ENCODE data around the gene PRICKLE3. TPM values are rescaled to one million over a fixed set of nuclear protein-coding genes. Genes with fewer than 3 reads are reported as not detected.
A peak's percentile ranks its signal among the peaks of the same experiment; 100 is the strongest.
"Not testable (repeated sequence)": the region's sequence is repeated elsewhere in the genome, so short reads cannot be mapped to it uniquely, and the experiment has no call there.

PRICKLE3 gene
- total RNA-seq, 1 donor = 19.9 TPM

GRCh38 chrX:49164589-49165360 is 21.4 kb downstream of the PRICKLE3 start:
- no peak for DNase-seq (ENCODE audit: low read depth in 2 of 3, low spot score in 2 of 3)

GRCh38 chrX:49163555-49164419 is 22.4 kb downstream of the PRICKLE3 start:
- DNase-seq (ENCODE audit: low read depth in 2 of 3, low spot score in 2 of 3) = peak; percentile 71 to 90 (median 83)

GRCh38 chrX:49162620-49163019 is 23.6 kb downstream of the PRICKLE3 start, which contains the start of gene MAGIX:
TSS of gene MAGIX (plus strand) at chrX:49162758. CDS start at chrX:49162890, 132 bp downstream.
- DNase-seq (ENCODE audit: low read depth in 2 of 3, low spot score in 2 of 3) = no peak

- no peak for DNase-seq (ENCODE audit: low read depth in 2 of 3, low spot score in 2 of 3)
Observed at GRCh38 chrX:49161632-49162031, 24.5 kb downstream of the PRICKLE3 start.

DNA sequence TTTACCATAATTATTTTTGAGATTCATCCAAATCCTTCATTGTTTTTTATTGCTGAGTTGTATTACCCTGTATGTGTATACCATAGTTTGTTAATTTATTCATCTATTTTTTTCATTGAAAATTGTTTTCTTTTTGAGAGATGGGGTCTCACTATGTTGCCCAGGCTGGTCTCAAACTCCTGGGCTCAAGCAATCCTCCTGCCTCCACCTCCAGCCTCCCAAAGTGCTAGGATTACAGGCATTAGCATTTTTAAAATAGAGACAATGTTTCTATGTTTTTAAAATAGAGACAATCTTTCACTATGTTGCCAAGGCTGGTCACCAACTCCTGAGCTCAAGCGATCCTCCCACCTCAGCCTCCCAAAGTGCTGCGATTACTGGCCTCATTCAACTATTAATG is 25.3 kb downstream of the PRICKLE3 start:
- DNase-seq (ENCODE audit: low read depth in 2 of 3, low spot score in 2 of 3) = no peak

DNA sequence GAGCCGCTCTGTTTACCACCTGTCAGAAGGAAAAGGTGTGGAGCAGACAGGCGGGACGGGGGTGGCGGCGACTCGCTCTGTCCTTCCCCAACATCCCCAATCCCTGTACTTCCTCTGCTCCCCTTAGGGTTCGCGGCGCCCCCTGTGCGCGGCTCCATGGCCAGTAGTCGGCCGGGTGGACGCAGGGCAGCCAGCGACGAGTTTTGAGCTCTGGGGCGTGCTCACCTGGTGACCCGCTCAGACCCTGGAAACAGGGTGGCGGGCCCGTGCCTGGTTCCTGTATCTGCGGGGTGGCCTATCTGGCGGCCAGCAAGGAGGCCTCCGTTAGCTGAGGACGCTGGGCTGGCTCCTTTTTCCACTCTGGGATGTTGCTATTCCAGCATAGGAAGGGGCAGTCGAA is 29.0 kb downstream of the PRICKLE3 start:
- no peak for DNase-seq (ENCODE audit: low read depth in 2 of 3, low spot score in 2 of 3)

DNA sequence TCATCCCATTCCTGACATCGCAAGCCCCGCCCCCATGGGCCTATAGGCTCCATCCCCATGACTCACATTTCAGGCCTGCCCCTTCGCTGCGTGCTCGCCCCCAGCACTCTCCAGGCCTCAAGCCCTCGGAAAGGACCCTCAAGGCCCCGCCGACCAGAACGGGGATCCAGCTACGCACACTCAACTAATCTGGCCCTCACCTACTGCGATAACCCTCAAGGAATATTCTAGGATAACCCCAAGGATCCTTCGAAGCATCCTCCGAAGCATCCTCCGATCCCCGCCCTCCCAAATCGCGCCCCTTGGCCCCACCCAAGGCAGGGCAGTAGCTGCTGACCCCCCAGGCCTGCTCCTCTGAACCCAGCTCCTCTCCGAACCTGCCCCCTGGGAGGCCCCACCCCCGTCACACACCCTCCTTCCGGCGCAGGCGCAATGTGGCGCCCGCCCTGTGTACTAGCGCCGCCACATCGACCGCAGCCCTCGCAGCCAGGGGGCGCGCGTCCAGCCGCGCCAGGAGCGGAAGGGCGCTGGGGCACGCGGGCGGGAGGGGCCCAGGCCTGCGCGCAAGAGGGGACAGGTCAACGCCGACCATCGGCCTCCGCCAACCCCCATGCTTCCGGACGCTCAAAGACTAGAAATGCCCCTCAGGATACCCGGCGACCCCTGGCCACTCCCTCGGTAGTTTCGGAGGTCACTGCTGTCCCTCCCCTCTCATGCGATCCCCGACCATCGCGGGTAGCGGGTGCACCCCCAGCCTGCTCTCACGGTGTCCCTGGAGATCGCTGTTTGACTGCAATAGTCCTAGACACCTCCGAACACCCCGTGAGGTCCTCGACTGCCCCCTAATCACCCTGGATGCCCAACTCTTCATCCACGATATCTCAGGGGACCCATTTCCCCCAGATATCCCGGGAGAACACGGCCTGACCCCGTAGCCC is 30.0 kb downstream of the PRICKLE3 start:
- peak; percentile 59 to 87 (median 80) for DNase-seq (ENCODE audit: low read depth in 2 of 3, low spot score in 2 of 3)

DNA sequence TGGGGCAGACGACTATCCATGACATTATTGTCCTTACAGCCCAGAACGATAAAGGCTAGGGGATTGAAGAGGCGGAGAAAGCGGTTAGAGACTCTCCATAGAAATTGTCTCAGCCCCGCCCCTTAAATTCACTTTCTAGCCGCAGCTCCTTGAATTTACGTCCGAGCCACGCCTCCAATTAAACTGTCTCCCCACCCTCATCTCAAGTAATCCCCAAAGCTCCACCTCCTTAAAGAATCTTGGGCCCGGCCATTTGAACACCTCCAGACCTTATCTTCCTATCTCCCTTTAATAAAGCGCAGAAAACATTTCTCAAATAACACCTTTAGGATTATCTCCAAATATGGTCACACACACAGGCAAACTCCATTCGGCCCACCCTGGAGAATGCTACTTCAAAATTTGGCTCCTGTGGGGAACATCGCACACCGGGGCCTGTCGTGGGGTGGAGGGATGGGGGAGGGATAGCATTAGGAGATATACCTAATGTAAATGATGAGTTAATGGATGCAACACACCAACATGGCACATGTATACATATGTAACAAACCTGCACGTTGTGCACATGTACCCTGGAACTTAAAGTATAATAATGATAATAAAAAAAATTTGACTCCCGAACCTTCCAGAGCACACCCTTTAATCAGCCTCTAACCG is 30.8 kb downstream of the PRICKLE3 start:
- peak in 2 of 3 donors; percentile 64 to 81 for DNase-seq (ENCODE audit: low read depth in 2 of 3, low spot score in 2 of 3)

DNA sequence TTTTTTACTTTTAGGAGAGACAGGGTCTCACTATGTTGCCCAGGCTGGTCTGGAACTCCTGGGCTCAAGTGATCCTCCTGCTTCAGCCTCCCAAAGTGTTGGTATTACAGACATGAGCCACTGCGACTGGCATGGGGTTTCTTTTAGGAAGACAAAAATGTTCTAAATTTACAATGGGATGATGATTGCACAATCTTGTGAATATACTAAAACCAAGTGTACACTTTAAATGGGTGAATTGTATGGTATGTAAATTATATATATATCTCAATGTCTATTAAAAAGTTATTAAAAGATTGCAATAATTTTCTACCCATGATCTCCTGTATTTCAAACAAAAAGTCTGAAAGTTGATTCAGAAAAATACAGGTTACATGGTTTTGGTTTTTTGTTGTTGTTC is 32.7 kb downstream of the PRICKLE3 start:
- DNase-seq (ENCODE audit: low read depth in 2 of 3, low spot score in 2 of 3) = no peak

- DNase-seq (ENCODE audit: low read depth in 2 of 3, low spot score in 2 of 3) = not testable (repeated sequence)
Observed at GRCh38 chrX:49149291-49149690, 36.9 kb downstream of the PRICKLE3 start.

- peak in 2 of 3 donors; percentile 48 to 74 for DNase-seq (ENCODE audit: low read depth in 2 of 3, low spot score in 2 of 3)
Observed at GRCh38 chrX:49148390-49149100, 37.6 kb downstream of the PRICKLE3 start.

DNA sequence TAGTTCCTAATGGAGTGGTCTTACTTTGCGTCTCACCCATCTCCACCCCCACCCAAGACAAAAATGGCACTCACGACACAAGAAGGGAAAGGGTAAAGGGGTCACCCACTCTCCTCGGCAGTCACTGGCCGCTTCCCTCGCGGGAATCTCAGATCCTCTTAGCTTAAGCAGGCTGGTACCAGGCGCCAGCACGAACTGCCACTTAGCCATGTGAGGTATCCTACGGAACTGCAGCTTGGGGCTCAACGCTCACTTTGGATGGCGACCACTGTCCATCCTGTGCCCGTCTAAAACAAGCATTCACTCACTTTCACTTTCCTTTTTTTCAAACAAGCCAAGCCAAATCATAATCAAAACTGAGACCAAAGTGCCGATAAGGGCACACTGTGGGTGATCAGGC is 38.2 kb downstream of the PRICKLE3 start:
- DNase-seq (ENCODE audit: low read depth in 2 of 3, low spot score in 2 of 3) = peak in 1 of 3 donors; percentile 26

DNA sequence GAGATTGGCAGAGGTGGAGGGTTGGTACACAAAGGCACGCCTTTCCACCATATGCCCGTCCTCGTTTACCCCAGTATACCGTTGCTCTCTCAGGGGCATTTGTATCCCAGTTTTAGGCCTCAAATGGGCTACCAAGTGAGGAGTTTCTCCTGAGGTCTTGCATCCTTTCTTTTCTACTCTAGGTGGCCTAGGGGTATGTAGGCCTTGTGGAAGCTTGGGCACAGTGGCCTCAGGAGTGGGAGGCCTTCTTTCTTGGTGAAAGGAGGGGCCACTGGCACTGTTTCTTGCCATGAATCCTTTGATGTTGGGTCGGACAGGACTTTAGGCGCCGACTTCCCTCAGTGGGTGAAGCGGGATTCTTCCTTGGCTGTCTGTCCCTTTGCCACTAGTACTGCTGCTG is 38.9 kb downstream of the PRICKLE3 start:
- DNase-seq (ENCODE audit: low read depth in 2 of 3, low spot score in 2 of 3) = no peak

GRCh38 chrX:49143154-49143553 is 43.0 kb downstream of the PRICKLE3 start:
- not testable (repeated sequence) for DNase-seq (ENCODE audit: low read depth in 2 of 3, low spot score in 2 of 3)

GRCh38 chrX:49142264-49142663 is 43.9 kb downstream of the PRICKLE3 start:
- DNase-seq (ENCODE audit: low read depth in 2 of 3, low spot score in 2 of 3) = peak in 1 of 3 donors; percentile 51

GRCh38 chrX:49139713-49140112 is 46.5 kb downstream of the PRICKLE3 start:
- DNase-seq (ENCODE audit: low read depth in 2 of 3, low spot score in 2 of 3) = no peak

GRCh38 chrX:49137492-49137891 is 48.7 kb downstream of the PRICKLE3 start:
- no peak for DNase-seq (ENCODE audit: low read depth in 2 of 3, low spot score in 2 of 3)

DNA sequence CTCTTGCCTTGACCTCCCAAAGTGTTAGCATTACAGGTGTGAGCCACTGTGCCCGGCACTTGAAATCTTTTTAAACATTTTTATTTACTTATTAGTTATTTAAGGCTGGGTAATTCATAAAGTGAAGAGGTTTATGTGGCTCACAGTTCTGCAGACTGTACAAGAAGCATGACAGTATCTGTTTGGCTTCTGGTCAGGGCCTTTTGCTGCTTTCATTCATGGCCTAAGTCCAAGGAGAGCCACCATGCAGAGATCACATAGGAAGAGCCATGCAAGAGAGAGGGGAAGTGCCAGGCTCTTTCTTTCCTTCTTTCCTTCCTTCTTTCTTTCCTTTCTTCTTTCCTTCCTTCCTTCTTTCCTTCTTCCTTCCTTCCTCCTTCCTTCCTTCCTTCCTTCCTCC is 52.4 kb downstream of the PRICKLE3 start:
- no peak for DNase-seq (ENCODE audit: low read depth in 2 of 3, low spot score in 2 of 3)

DNA sequence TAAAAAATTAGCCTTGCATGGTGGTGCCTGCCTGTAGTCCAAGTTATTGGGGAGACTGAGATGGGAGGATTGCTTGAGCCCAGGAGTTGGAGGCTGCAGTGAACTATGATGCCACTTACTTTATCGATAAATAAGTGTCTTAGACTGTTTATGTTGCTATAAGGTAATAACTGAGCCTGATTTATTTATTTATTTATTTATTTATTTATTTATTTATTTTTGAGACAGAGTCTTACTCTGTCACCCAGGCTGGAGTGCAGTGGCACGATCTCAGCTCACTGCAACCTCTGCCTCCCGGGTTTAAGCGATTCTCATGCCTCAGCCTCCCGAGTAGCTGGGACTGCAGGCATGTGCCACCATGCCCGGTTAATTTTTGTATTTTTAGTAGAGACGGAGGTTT is 53.9 kb downstream of the PRICKLE3 start:
- not testable (repeated sequence) for DNase-seq (ENCODE audit: low read depth in 2 of 3, low spot score in 2 of 3)
